ENCODE data around the gene OPN4. TPM values are rescaled to one million over a fixed set of nuclear protein-coding genes. Genes with fewer than 3 reads are reported as not detected.
A peak's percentile ranks its signal among the peaks of the same experiment; 100 is the strongest.

Gene OPN4
- total and polyA plus RNA-seq, 2 donors (not counting 3 experiments of a cell fraction or from before 2014, with no cell fraction given), result not detected

GRCh38 chr10:86684331-86685097, 30.2 kb downstream of the OPN4 start:
- Histone ChIP-seq H3K9me1 (replicated peaks; ENCODE audit: control insufficient read depth, extremely low read depth, insufficient read depth, low read length) (no peaks in the 10 kb centered on the region), H3K36me3 (ENCODE audit: control insufficient read depth in 2 of 2, extremely low read depth in 1 of 2, insufficient read depth in 2 of 2, low read length in 2 of 2) (no peaks in the 10 kb centered on the region), H3K27me3 (ENCODE audit: control insufficient read depth in 2 of 2, insufficient read depth in 2 of 2, low read length in 2 of 2) (peaks cover 20 to 23% of the 10 kb centered on the region in 2 experiments), H3K9ac (replicated peaks; ENCODE audit: extremely low read depth, insufficient read depth, low read length) (no peak overlapping the region), H4K20me1 (replicated peaks; ENCODE audit: control insufficient read depth, extremely low read depth, insufficient read depth, low read length) (no peaks in the 10 kb centered on the region), H3K4me3 (replicated peaks in 1 of 3; ENCODE audit: insufficient read depth in 1 of 3, low read depth in 1 of 3, low read length in 3 of 3) (no peak overlapping the region), H3K9me3 (replicated peaks; ENCODE audit: control insufficient read depth, insufficient read depth, low read length) (no peaks in the 10 kb centered on the region), H3K79me2 (ENCODE audit: control insufficient read depth, insufficient read depth, low read length) (no peaks in the 10 kb centered on the region), H3K27ac (ENCODE audit: insufficient read depth, low read depth, low read length) (no peak overlapping the region), H2AFZ (ENCODE audit: low read depth, low read length) (no peak overlapping the region), H3K4me2 (ENCODE audit: insufficient read depth, low read length) (no peak overlapping the region), H3K4me1 (ENCODE audit: control insufficient read depth, extremely low read depth, insufficient read depth, low read length) (no peaks in the 10 kb centered on the region)
- intact Hi-C loops (cut with micrococcal nuclease), result no loop called here
- dilution Hi-C loops (cut with MboI; ENCODE audit: extremely low pct_ligation_motif_present, low sequenced_read_pairs), result no loop called here
- CTCF ChIA-PET, result interaction anchor here (0.6 to 5.8 kb wide), 6 partner anchors 10 to 263 kb away, joined by 3 to 29 read pairs (median 3); no protein-coding TSS in a partner anchor
- no TSS peak for BruUV-seq (replicated peaks)
- DNase-seq (ENCODE audit: low read depth, low spot score) (no peak), FAIRE-seq (no peak)
- POLR2A ChIA-PET, result no interaction called here
- TF ChIP-seq MAX (IDR thresholded peaks at IDR 0.05; ENCODE audit: insufficient read depth, insufficient read length) (no peak), EZH2 (IDR thresholded peaks at IDR 0.05; ENCODE audit: borderline replicate concordance, low read depth, low read length, severe bottlenecking) (no peak), POLR2A (IDR thresholded peaks at IDR 0.05; ENCODE audit: low read depth, low read length) (no peak), CTCF (IDR thresholded peaks at IDR 0.05; ENCODE audit: extremely low read depth in 1 of 2, insufficient read depth in 1 of 2, low read depth in 1 of 2, low read length in 2 of 2) (peak; percentile 4 to 29), GATA2 (IDR thresholded peaks at IDR 0.05; ENCODE audit: insufficient read depth, insufficient read length, low read depth, low read length) (no peak), FOS (IDR thresholded peaks at IDR 0.05; ENCODE audit: borderline replicate concordance, insufficient read depth, low read length) (no peak), POLR2AphosphoS5 (IDR thresholded peaks at IDR 0.05; ENCODE audit: insufficient read depth, low read depth, low read length) (no peak), MYC (IDR thresholded peaks at IDR 0.05; ENCODE audit: low read depth, low read length) (no peak)

Data from endothelial cell of umbilical vein (primary cell).